GM12875 (cell line): ENCODE data around the gene ZFP90.

ENCODE experiments used
- H3K4me3 ChIP-seq: one replicate; pipeline ENCODE4 v1.5.1; 2011; ENCODE audit warnings: low read depth, low read length, control low read depth
- CTCF ChIP-seq: IDR thresholded peaks from 2 replicates; pipeline ENCODE4 v1.5.1; 2011; ENCODE audit warnings: low read depth, mild to moderate bottlenecking, control low read depth, inconsistent platforms, low read length, moderate library complexity, borderline replicate concordance; ENCODE audit not compliant: insufficient read depth

ZFP90 gene

GRCh38 chr16:68607443-68607842, 68.4 kb downstream of the ZFP90 start:
- no peak overlapping the region for H3K4me3 ChIP-seq
- no peak for TF ChIP-seq CTCF

- H3K4me3 ChIP-seq, result no peak overlapping the region
Observed at GRCh38 chr16:68608330-68608729, 69.2 kb downstream of the ZFP90 start.

GRCh38 chr16:68612996-68613395, 73.9 kb downstream of the ZFP90 start:
- H3K4me3 ChIP-seq, result no peak overlapping the region
- no peak for TF ChIP-seq CTCF

More at GRCh38 chr16:68608330-68608729, 69.2 kb downstream of the ZFP90 start:
- TF ChIP-seq CTCF, result no peak

- TF ChIP-seq CTCF, result no peak
- H3K4me3 ChIP-seq, result no peak overlapping the region
Observed at GRCh38 chr16:68617734-68618133, 78.6 kb downstream of the ZFP90 start.
